ENCODE results near the gene FNBP1. TPM values are rescaled to one million over a fixed set of nuclear protein-coding genes. Genes with fewer than 3 reads are reported as not detected.

The FNBP1 gene
- total and polyA plus RNA-seq, 7 experiments from 2014 or later = 138 to 207 (median 166) TPM

DNA sequence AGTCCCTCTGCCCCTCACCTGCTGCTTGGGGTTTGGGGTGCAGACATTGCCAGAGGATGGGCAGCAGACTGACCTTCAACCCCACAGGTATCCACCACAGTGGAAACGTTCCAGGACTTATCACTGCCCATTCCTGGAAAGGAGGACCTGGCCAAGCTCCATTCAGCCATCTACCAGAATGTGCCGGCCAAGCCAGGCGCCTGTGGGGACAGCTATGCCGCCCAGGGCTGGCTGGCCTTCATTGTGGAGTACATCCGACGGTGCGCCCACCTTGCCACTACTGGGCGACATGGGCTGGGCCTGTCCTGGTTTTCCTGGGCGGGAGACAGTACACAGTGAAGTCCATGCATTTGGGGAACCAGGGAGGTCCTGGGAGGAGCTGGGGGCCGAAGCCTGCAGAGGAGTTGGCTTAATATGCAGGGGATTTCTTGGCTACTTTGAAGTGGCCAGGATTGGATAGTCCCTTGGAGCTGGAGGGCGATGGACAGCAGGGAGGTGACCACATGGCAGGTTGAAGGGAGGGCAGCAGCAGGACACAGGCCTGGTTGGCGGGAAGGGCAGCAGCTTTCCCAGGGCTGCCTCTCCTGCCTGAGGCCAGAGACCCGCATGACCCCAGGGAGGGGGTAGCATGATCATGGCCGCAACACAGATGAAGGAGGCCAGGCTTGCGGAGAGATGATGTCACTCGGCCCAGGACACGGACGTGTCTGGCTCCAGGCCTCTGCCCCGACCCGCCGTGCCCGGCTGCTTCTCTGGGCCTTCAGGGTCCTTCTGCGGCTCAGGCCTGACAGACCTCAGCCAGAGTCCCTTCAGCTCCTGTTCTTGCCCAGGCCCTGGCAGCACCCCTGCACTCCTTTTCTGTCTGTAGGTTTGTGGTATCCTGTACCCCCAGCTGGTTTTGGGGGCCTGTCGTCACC is 173.1 kb downstream of the FNBP1 start:
- POLR2A ChIA-PET = interaction anchor here (0.5 to 14.7 kb wide), 13 partner anchors 9 to 1803 kb away, joined by 3 to 202 read pairs (median 4); partner anchors contain the start of genes C9orf78, NAIF1 and USP20
- H3K27me3 ChIP-seq (ENCODE audit: control insufficient read depth in 2 of 2, insufficient read depth in 2 of 2, low read length in 2 of 2) = no peaks in the 10 kb centered on the region
- intact Hi-C loops (cut with micrococcal nuclease) = loop anchor here (1.0 to 10.0 kb wide), 6 partner anchors 14 to 245 kb away; partner anchors contain the start of genes C9orf78 (in 2 of the 2), NTMT1 (in 2 of the 2), USP20 (in 2 of the 2) and C9orf50 (in 1 of the 2)
- H3K9me3 Mint-ChIP-seq = peaks cover 0 to 1% (median 0%) of the 10 kb centered on the region in 11 donors
- peak overlapping the region; percentile 88 to 96 (median 94) for H3K27ac Mint-ChIP-seq
- H3K27me3 Mint-ChIP-seq = no peaks in the 10 kb centered on the region
- DNase-seq (no peak), ATAC-seq (no peak)
- H3K9me3 ChIP-seq (ENCODE audit: control insufficient read depth in 2 of 3, low read length in 3 of 3) = no peaks in the 10 kb centered on the region
- peak overlapping the region; percentile 87 for H3K27ac ChIP-seq (ENCODE audit: low read depth, low read length)
- peaks cover 5 to 45% (median 20%) of the 10 kb centered on the region in 5 donors for H3K36me3 Mint-ChIP-seq
- H3K4me1 Mint-ChIP-seq = peaks cover 48 to 93% (median 73%) of the 10 kb centered on the region in 7 donors
- H3K4me3 Mint-ChIP-seq = peak overlapping the region; percentile 34 to 77 (median 64)
- CTCF ChIA-PET = interaction anchor here (0.6 to 1.5 kb wide), 7 partner anchors 8 to 31 kb away, joined by 3 to 9 read pairs (median 3); no protein-coding TSS in a partner anchor
- H3K36me3 ChIP-seq (ENCODE audit: control insufficient read depth in 2 of 3, insufficient read depth in 3 of 3, low read length in 3 of 3) = peaks cover 0 to 21% (median 12%) of the 10 kb centered on the region in 3 experiments
- H3K4me1 ChIP-seq (ENCODE audit: control insufficient read depth in 2 of 2, insufficient read depth in 2 of 2, low read length in 2 of 2) = peaks cover 56 to 66% of the 10 kb centered on the region in 2 donors
- H3K4me3 ChIP-seq (ENCODE audit: low read length) = peak overlapping the region; percentile 57

DNA sequence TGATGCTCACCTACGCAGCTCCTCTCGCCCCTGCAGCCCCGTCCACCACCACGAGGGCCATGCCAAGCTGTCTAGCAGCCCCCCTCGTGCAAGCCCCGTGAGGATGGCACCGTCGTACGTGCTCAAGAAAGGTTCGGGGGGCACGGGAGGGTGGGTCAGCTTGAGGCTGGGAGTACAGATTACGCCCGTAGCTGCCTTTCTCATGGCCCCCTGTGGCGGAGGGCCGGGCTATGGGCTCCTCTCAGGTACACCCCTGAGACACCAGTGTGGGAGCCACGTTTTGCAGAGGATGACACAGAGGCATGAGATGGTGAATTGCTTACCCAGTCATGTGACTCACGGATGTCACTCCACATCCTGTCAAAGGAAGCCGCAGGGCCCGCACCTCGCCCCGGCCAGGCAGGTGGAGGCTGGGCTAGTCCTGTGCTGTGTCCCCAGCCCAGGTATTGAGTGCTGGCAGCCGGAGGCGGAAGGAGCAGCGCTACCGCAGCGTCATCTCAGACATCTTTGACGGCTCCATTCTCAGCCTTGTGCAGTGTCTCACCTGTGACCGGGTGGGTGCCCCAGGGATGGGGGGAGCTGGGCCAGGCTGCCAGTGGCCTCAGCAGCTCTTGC is 174.0 kb downstream of the FNBP1 start:
- H3K27me3 Mint-ChIP-seq = no peaks in the 10 kb centered on the region
- peak overlapping the region; percentile 87 for H3K27ac ChIP-seq (ENCODE audit: low read depth, low read length)
- CTCF ChIA-PET = interaction anchor here (0.8 to 2.0 kb wide), 6 partner anchors 12 to 58 kb away, joined by 3 to 9 read pairs (median 4); no protein-coding TSS in a partner anchor

DNA sequence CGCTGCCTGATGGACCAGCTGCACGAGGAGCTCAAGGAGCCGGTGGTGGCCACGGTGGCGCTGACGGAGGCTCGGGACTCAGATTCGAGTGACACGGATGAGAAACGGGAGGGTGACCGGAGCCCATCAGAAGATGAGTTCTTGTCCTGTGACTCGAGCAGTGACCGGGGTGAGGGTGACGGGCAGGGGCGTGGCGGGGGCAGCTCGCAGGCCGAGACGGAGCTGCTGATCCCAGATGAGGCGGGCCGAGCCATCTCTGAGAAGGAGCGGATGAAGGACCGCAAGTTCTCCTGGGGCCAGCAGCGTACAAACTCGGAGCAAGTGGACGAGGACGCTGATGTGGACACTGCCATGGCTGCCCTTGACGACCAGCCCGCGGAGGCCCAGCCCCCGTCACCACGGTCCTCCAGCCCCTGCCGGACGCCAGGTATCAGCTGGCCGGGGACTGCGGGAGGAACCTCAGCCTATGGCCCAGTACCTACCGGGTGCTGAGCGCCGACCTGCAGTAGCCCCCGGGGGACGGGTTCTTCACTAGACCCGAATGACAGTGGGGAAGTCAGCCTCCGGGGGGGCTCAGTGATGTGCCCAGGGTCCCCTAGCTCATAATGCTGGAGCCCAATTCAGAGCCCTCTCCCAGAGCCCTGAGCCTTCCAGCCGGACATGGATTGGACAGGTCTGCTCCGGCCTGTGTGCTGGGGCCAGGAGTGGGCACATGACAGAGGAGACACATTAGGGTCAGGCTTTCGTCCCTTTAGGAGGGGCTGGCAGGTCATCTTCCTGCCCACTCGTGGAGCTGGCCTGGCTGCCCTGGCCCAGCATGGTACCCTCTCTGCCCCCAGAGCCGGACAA is 174.7 kb downstream of the FNBP1 start:
- no peaks in the 10 kb centered on the region for H3K27me3 Mint-ChIP-seq
- peaks cover 0 to 1% (median 0%) of the 10 kb centered on the region in 11 donors for H3K9me3 Mint-ChIP-seq
- DNase-seq (no peak), ATAC-seq (no peak)
- Histone ChIP-seq H3K36me3 (ENCODE audit: control insufficient read depth in 2 of 3, insufficient read depth in 3 of 3, low read length in 3 of 3) (peaks cover 0 to 12% (median 6%) of the 10 kb centered on the region in 3 experiments), H3K27me3 (ENCODE audit: control insufficient read depth in 2 of 2, insufficient read depth in 2 of 2, low read length in 2 of 2) (no peaks in the 10 kb centered on the region), H3K4me1 (ENCODE audit: control insufficient read depth in 2 of 2, insufficient read depth in 2 of 2, low read length in 2 of 2) (peaks cover 66 to 81% of the 10 kb centered on the region in 2 donors), H3K27ac (ENCODE audit: low read depth, low read length) (peak overlapping the region; percentile 87), H3K4me3 (ENCODE audit: low read length) (peak overlapping the region; percentile 57), H3K9me3 (ENCODE audit: control insufficient read depth in 2 of 3, low read length in 3 of 3) (no peaks in the 10 kb centered on the region)
- POLR2A ChIA-PET = interaction anchor here (0.6 to 14.7 kb wide), 17 partner anchors 10 to 219 kb away, joined by 3 to 202 read pairs (median 4); partner anchors contain the start of genes C9orf78, TOR1A and USP20
- peak overlapping the region; percentile 88 to 97 (median 94) for H3K27ac Mint-ChIP-seq
- peaks cover 9 to 43% (median 27%) of the 10 kb centered on the region in 5 donors for H3K36me3 Mint-ChIP-seq
- H3K4me3 Mint-ChIP-seq = peak overlapping the region; percentile 36 to 86 (median 68)
- CTCF ChIA-PET = interaction anchor here (0.9 to 2.0 kb wide), 5 partner anchors 14 to 59 kb away, joined by 3 to 9 read pairs (median 4); no protein-coding TSS in a partner anchor
- intact Hi-C loops (cut with micrococcal nuclease) = loop anchor here (5.0 to 10.0 kb wide), 2 partner anchors 241 to 243 kb away; partner anchors contain the start of genes NTMT1 (in 2 of the 2) and C9orf50 (in 1 of the 2)
- peaks cover 51 to 93% (median 79%) of the 10 kb centered on the region in 7 donors for H3K4me1 Mint-ChIP-seq

More for the DNA sequence above, 174.0 kb downstream of the FNBP1 start:
- Histone ChIP-seq H3K4me3 (ENCODE audit: low read length) (peak overlapping the region; percentile 57), H3K36me3 (ENCODE audit: control insufficient read depth in 2 of 3, insufficient read depth in 3 of 3, low read length in 3 of 3) (peaks cover 0 to 13% (median 12%) of the 10 kb centered on the region in 3 experiments), H3K9me3 (ENCODE audit: control insufficient read depth in 2 of 3, low read length in 3 of 3) (no peaks in the 10 kb centered on the region), H3K27me3 (ENCODE audit: control insufficient read depth in 2 of 2, insufficient read depth in 2 of 2, low read length in 2 of 2) (no peaks in the 10 kb centered on the region), H3K4me1 (ENCODE audit: control insufficient read depth in 2 of 2, insufficient read depth in 2 of 2, low read length in 2 of 2) (peaks cover 59 to 73% of the 10 kb centered on the region in 2 donors)
- POLR2A ChIA-PET = interaction anchor here (0.5 to 14.7 kb wide), 21 partner anchors 8 to 1802 kb away, joined by 3 to 202 read pairs (median 4); partner anchors contain the start of genes C9orf78, NAIF1, TOR1A and USP20
- intact Hi-C loops (cut with micrococcal nuclease) = loop anchor here (1.0 to 10.0 kb wide), 6 partner anchors 15 to 244 kb away; partner anchors contain the start of genes C9orf78 (in 2 of the 2), NTMT1 (in 2 of the 2), USP20 (in 2 of the 2) and C9orf50 (in 1 of the 2)
- Mint-ChIP-seq H3K36me3 (peaks cover 7 to 42% (median 22%) of the 10 kb centered on the region in 5 donors), H3K4me1 (peaks cover 44 to 93% (median 77%) of the 10 kb centered on the region in 7 donors), H3K27ac (peak overlapping the region; percentile 88 to 96 (median 94)), H3K4me3 (peak overlapping the region; percentile 49 to 77 (median 64)), H3K9me3 (peaks cover 0 to 1% (median 0%) of the 10 kb centered on the region in 11 donors)
- DNase-seq = peak; percentile 67 to 95 (median 94)
- peak; percentile 93 for ATAC-seq

GRCh38 chr9:129867136-129868022 is 175.6 kb downstream of the FNBP1 start:
- intact Hi-C loops (cut with micrococcal nuclease) = loop anchor here (5.0 to 10.0 kb wide), 2 partner anchors 240 to 243 kb away; partner anchors contain the start of genes NTMT1 (in 2 of the 2) and C9orf50 (in 1 of the 2)
- Histone ChIP-seq H3K27me3 (ENCODE audit: control insufficient read depth in 2 of 2, insufficient read depth in 2 of 2, low read length in 2 of 2) (no peaks in the 10 kb centered on the region), H3K4me1 (ENCODE audit: control insufficient read depth in 2 of 2, insufficient read depth in 2 of 2, low read length in 2 of 2) (peaks cover 67 to 85% of the 10 kb centered on the region in 2 donors), H3K36me3 (ENCODE audit: control insufficient read depth in 2 of 3, insufficient read depth in 3 of 3, low read length in 3 of 3) (peaks cover 0 to 12% (median 6%) of the 10 kb centered on the region in 3 experiments), H3K9me3 (ENCODE audit: control insufficient read depth in 2 of 3, low read length in 3 of 3) (no peaks in the 10 kb centered on the region), H3K27ac (ENCODE audit: low read depth, low read length) (peak overlapping the region; percentile 87), H3K4me3 (ENCODE audit: low read length) (peak overlapping the region; percentile 40)
- Mint-ChIP-seq H3K27ac (peak overlapping the region; percentile 87 to 97 (median 92)), H3K27me3 (no peaks in the 10 kb centered on the region), H3K9me3 (peaks cover 0 to 1% (median 0%) of the 10 kb centered on the region in 11 donors), H3K4me3 (peak overlapping the region; percentile 45 to 86 (median 74)), H3K4me1 (peaks cover 57 to 93% (median 82%) of the 10 kb centered on the region in 7 donors), H3K36me3 (peaks cover 10 to 46% (median 28%) of the 10 kb centered on the region in 5 donors)
- CTCF ChIA-PET = interaction anchor here (1.2 to 2.0 kb wide), 2 partner anchors 14 to 18 kb away, joined by 3 to 4 read pairs; no protein-coding TSS in a partner anchor
- DNase-seq (peak in 4 of 9 donors; percentile 12 to 28 (median 20)), ATAC-seq (no peak)
- POLR2A ChIA-PET = interaction anchor here (0.6 to 14.7 kb wide), 13 partner anchors 11 to 220 kb away, joined by 3 to 202 read pairs (median 5); partner anchors contain the start of genes C9orf78, TOR1A and USP20

Measured in naive thymus-derived CD4-positive, alpha-beta T cell (primary cell).